OCI-M2 (cell line): ENCODE measurements around the gene TSNAXIP1.

Experiments used
- DNase-seq: peaks from one replicate; lab custom pipeline; 2025; ENCODE audit not compliant: unreplicated experiment; lab: John Stamatoyannopoulos, UW

Gene TSNAXIP1

DNA sequence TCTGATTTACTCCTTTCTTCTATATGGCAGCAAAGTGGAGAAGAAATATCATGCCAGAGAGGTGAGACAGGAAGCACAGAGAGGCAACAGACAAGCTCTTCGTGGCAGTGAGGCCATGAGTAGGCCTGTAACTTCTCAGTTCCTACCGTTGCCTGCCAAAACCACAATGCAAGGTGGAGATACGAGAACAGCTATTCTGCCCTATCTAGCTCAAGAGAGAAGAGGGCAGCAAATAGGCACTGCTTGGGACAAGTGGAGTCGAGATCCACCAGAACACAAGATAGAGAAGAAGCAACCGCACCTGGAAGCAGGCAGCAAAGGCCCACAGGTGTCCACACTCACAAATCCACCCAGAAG is 25.1 kb upstream of the TSNAXIP1 start:
- no peak for DNase-seq

DNA sequence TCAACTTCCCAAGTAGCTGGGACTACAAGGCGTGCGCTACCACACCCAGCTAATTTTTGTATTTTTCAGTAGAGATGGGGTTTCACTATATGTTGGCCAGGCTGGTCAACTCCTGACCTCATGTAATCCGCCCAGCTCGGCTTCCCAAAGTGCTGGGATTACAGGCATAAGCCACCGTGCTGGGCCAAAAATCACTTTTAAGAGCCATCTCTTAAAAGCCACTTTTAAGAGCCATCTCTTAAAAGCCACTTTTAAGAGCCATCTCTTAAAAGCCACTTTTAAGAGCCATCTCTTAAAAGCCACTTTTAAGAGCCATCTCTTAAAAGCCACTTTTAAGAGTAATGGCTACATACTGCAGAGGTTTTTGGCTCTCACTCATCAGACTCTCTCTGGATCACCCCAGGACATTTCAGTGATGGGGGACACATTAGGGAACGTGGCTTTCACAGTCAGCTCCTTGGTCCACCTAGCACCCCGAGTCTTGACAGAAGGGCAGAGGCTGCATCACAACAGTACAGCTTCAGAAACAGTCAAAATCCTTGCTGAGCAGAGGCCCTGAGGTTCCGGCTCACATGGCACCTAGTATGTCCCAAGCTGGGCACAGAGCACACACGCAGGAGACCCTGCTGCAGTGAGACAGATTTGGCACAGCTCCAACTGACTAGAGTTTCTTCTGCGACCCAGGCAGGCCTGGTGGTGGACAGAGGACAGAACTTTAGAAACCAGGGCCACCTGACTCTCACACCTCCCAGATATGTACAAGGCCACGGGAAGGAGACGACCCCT is 23.9 kb upstream of the TSNAXIP1 start:
- DNase-seq, result no peak

DNA sequence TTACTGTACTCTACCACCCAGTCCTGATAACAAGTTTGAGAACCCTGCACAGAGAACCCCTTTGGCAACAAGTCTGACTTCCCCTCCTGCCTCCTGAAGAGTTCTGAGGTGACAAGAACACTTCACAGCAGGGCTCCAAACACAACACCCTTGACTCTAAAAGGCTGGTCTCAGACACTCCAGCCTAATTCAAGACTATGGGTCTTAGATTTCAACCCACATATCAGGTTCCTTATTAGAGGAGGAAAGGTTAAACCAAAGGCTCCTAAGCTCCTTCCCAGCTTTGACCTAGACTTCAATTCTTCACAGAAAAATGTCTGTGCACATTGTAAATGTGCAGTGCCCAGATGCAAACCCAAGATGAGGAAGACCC is 23.4 kb upstream of the TSNAXIP1 start:
- no peak for DNase-seq

DNA sequence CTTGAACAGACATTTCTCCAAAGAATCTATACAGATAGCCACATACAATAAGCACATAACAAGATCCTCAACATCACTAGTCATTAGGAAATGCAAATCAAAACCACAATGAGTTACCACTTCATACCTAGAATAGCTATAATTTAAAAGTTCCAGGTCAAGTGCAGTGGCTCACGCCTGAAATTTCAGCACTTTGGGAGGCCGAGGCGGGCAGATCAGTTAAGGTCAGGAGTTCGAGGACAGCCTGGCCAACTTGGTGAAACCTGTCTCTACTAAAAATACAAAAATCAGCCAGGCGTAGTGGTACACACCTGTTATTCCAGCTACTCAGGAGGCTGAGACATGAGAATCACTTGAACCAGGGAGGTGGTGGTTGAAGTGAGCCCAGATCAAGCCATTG is 20.2 kb upstream of the TSNAXIP1 start:
- no peak for DNase-seq

DNA sequence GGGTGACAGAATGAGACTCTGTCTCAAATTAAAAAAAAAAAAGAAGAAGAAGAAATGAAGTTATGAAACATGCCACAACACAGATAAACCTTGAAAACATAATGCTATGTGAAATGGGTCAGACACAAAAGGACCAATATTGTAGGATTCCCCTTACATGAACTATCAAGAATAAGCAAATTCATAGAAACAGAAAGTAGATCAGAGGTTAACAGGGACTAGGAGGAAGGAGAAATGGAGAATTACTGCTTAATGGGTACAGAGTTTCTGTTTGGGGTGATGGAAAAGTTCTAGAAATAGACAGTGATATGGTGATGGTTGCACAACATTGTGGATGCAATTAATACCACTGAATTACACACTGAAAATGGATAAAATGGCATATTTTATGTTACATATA is 16.6 kb upstream of the TSNAXIP1 start:
- DNase-seq, result no peak

DNA sequence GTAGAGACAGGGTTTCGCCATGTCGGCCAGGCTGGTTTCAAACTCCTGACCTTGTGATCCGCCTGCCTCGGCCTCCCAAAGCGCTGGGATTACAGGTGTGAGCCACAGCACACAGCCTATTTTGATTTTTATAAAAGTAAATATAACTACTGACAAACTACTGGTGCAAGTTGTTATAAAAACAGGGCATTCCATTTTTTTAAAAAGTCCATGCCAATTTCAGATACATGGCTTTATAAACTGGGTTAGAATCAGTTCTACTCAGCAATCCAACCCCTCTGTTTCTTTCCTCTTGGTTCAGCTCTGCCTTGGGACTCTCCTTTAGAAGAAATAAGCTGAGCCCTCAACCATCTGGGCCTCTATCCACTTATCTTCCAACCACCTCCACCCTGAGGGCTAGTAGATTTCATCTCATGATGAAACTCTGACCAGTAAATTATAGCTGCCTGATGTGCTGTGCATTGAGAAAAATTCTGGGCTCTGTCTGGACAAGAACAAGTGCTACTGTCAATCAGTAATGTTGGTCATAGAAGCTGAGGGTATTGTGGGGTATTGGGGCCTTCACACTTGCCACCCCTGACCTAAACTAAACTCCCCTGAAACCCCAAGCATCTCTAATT is 10.5 kb upstream of the TSNAXIP1 start:
- DNase-seq, result no peak

DNA sequence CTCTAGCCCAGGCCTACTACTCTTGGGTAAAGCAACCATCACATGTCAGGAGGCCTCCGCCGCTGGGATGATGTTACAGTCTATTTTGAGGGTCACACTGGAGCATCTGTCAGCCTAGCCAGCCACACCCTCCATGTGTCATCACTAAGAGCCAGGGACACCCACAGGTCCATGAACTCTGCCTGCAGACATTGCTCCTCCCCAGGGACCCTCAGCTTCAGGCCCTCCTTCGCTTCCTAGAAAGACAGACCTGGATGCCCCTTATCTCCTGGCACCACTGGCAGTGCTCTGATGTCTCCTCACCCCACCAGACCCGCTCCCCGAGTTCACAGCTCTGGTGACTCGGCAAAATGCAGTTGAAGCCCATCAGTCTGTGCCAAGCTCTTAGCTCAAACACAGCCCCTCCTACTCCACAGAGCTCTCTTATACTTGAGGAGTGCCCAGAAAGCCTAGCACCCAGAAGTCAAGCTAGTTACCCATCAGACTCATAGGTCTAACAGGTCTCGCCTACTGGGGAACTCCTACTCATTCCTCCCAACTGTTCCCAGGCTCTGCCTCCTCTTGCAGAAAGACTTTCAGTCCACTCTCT is 6.3 kb upstream of the TSNAXIP1 start:
- no peak for DNase-seq

DNA sequence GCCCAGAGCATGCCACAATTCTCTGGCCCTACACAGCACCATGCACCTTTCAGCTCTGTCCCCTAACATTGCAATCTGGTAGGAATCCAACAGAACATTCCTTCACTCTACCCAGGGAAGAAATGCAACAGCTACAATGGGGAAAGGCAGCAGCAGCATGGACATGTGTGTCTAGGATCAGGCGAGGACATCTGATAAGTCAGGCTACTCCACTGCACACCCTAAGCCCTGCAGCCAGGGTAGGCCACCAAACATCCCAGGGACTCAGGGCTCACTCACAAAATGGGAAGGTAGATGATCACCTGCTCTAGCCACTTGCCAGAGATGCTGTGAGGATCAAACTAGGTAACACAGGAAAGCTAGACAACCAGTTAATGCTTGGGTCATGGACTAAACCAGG is 5.4 kb upstream of the TSNAXIP1 start:
- no peak for DNase-seq

DNA sequence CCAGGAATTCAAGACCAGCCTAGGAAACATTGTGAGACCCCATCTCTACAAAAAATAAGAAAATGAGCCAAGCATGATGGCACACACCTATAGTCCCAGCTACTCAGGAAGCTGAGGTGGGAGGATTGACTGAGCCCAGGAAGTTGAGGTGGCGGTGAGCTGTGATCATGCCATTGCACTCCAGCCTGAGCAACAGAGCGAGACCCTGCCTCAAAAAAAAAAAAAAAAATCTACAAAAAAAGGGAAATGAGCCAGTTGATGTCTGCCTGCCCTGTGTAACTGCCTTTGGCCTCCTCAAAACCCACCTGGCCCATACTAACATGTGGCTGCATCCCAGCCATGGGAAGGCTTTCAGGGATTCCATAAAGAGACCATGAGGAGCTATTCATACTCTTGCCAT is 4.8 kb upstream of the TSNAXIP1 start:
- DNase-seq, result no peak

DNA sequence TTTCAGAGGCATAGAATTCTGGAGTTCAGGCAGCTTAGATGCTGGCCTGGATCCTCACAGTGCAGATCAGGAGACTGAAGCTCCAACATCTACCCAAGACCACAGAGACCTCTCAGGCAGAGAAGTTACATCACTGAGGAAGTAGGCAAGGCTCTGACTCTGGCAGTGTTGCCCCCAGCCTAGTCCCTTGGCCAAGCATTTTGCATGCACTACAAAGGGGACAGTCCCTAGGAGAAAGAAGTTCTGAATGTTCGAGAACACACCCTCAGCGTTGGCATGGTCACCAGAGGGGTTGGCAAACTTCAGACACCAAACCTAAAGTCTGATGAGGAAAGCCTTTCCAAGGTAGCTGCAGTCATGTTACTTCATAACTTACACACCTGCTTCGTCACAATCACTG is 2.8 kb upstream of the TSNAXIP1 start:
- no peak for DNase-seq

DNA sequence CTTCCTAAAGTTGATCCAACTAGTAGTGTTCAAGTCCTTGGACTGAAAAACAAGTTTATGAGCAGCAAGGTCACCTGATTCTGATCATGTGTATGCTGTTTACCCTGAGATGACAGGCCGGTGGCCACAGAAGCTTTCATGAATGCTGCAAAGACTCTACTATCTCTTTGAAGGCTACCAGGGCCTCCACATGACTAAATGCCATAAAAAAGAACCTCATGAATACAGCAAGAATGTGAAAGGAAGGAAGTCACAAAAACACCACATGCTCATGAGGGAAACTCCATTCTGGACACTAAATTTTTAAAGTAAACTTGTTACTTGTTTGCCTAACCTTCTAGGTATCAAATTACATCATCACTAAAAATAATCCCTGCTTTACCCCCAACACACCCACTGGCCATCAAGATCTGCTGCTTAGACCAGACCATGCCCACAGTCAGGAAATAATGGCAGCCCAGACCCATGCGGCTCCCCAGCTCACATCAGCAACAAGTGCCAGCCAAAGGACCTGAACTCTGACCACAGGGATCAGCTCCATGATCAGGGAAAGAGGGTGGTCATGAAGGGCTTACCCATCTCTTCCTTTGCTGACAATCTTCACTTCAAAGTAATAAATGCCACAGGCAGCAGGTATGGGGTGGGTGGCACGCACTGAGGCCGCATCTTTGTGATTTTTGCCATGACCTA is 1.7 kb upstream of the TSNAXIP1 start:
- DNase-seq, result no peak

DNA sequence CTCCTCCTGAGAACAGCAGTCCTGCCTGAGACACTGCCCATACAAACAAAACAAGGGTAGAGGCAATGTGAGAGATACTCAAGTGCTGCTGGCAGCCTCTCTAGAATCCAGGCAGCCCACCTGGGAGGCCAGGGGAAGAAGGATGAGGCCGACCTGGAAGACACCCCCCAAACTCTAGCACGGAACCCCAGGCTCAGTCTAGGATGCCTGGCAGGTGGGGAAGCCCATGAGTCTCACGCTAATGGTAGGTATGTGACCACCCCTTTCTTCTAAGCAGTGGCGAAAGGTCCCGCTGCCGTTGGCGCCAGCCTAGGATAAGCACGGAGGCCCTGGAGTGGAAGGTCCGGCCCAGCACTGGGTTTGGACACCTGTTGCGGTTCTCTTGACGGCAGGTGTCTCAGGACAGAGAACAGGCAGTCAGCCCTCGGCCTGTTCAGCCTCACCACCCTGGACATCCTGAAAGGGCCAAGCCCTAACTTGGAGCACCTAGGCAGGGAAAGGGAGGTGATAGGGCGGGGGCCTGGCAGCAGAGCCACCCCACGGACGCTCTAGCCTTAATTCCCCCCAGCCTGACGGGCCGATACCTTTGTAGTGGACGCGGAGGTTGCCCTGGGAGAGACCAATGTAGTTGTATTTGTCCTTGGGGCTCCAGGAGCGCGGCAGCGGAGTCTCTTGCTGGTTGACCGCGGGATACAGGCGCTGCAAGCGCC is 816 bp upstream of the TSNAXIP1 start:
- no peak for DNase-seq

DNA sequence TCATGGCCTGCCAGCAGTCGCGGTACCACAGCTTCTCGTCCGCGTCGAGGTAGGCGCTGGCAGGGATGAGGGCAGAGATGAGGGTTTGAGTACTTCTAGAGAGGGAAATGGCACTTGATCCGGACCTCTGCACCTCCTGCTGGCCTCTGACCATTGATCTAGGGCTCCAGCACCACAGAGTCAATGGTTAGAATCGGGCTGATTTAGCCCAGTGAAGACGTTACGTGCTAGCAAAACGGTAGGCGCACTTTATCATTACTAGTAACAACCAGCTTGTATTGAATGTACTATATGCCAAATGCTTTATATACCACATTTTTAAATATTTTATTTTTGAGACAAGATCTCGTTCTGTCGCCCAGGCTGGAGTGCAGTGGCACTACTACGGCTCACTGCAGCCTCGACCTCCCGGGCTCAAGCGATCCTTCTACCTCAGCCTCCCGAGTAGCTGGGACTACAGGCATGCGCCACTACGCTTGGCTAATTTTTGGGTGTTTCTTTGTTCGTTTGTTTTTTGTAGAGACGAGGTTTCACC is 526 bp downstream of the TSNAXIP1 start:
- DNase-seq, result no peak

DNA sequence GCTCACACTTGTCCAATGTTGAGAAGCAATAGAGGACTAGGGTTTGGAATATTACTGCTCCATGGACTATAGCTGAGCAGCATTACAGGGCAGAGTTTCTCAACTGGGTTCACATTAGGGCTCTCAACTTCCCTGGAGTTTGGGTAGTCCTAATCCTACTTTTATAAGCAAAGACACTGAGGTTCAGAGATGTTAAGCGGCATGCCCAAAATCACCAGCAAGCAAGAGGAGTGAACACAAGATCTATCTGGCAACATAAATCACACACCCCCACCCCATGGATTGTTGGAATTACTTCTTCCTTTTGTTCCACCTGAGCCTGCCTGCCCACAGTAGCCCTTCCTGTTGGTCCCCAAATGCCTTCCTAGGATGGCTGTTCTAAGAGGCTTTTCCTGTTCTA is 5.2 kb downstream of the TSNAXIP1 start:
- no peak for DNase-seq

DNA sequence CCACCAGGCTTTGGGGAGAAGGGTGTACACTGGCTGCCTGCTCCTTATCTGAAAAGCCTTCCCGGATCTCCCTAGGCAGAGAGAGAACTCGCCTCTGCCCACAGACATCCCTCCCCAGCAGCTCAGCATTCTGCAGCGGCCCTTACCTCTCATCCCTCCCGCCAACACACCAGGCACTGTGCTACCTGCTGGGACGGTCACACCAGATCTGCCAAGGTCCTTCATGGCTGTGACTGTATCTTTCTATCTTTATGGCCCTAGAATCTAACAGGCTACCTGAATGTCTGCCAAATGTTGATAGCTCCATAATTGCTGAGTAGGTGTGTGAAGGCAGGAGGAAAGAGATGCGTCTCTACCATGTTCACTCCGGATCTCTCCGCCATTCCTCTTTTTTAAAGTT is 7.9 kb downstream of the TSNAXIP1 start:
- DNase-seq, result no peak

DNA sequence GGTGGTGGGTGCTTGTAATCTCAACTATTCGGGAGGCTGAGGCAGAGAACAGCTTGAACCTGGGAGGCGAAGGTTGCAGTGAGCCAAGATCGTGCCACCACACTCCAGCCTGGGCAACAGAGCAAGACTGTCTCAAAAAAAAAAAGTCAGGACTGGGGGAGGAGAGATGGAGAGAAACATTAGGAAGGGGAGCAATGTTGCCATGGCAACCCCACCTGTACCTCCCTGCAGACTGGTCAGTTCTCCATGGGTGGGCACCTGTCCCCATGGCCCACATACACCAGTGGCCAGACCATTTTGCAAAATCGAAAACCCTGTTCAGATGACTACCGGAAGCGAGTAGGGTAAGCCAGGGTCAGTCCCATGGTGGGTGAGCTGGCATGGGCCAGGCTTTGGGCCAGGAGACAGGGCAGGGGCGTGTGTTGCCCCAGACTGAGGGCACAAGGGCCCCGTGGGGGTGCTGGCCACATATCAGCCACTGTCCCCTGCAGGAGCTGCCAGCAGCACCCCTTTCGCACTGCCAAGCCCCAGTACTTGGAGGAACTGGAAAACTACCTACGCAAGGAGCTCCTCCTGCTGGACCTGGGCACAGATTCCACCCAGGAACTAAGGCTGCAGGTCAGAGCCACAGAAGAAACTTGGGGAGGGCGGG is 14.0 kb downstream of the TSNAXIP1 start:
- no peak for DNase-seq

DNA sequence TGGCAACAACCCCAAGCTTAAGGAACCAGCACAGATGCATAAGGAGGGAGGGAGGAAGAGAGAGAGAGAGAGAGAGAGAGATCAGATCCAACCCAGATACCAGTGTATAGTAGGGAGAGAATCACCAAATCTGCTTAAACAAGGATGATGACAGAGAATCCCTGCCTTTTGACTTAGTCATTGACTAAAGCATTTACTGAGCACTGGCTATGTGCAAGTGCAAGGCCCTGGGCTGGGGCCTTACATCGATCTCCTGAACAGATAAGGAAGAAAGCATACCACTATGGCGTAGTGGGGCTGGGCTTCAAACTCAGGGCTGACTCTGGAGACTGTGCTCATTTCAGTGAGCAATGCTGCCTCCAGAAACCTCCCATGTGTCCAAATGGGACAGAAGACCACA is 15.8 kb downstream of the TSNAXIP1 start:
- DNase-seq, result no peak

DNA sequence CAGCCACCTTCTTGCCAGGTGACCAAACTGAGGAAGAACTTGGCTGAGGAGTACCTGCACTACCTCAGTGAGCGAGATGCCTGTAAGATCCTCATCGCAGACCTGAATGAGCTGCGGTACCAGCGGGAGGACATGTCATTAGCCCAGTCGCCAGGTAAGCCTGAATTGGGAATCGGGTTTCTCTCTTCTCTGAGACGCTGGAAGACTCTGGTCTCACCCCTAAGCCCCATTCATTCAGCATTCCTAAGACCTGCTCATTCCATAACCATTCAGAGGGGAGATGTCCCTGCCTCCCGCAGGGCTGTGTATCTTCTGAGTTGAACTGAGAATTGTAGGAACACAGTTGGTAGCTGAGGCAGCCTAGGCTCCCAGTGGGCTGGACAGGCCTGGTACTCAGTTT is 18.4 kb downstream of the TSNAXIP1 start:
- DNase-seq, result no peak

DNA sequence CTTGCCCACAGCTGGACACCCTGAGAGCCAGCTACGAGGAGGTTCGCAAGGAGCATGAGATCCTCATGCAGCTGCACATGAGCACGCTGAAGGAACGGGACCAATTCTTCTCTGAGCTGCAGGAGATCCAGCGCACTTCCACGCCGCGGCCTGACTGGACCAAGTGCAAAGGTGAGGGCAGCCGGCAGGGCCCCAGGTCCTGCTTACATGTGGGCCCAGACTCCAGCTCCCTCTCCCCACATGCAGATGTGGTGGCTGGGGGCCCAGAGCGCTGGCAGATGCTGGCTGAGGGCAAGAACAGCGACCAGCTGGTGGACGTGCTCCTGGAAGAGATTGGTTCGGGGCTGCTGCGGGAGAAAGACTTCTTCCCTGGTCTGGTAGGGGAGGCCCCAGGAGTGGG is 19.2 kb downstream of the TSNAXIP1 start:
- DNase-seq, result no peak

DNA sequence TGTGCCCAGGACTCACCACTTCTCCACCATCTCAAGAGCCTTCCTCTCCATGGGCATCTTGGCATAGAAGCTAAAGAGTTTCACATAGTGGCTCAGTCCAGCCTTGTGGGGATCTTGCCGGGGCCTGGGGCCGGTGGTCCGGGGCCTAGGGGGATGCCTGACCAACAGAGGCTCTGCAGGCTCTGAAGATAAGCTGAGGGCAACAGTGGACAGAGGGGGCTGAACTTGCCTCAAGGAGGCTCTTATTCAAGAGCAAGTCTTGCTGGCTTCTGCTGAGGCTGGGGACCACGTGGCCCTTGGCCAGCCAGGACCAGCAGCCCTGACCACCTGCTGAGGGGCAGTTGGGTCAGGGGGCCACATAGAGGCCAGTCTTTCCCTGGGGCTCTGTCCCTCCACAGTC is 22.0 kb downstream of the TSNAXIP1 start:
- no peak for DNase-seq

DNA sequence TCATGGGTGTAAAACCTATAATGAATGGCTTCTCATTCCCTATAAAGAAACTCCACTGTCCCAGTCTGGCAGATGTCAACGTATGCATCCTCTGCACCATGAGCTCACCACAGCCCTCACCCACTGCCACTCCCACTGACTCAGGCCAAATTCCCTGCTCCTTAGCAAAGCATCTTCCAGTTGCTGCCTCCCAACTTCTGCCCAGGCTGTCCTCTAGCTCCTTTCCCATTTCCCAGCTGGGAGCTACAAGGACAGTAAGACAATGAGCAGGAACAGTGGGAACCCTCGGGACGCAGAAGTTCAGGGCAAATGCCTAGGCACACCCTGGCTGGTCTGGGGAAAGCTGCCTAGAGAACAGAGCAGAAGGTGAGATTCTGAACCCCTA is 26.3 kb downstream of the TSNAXIP1 start:
- no peak for DNase-seq
